Stomach (tissue), 9 donors: ENCODE measurements around the gene ONECUT3. TPM values are rescaled to one million over a fixed set of nuclear protein-coding genes. Genes with fewer than 3 reads are reported as not detected.

Experiments
- DNase-seq, 2 donors: peaks; one replicate each; pipeline versions ENCODE4 v3.0.0 to v3.0.0-alpha.2; 2013 to 2019
- H3K27ac ChIP-seq, 5 donors: fragments of 200-600 bp in 4 of 5; sonication (generic) in 4 of 5; one replicate each; pipeline ENCODE4 v1.5.1; 2013 to 2019; ENCODE audit warnings: mild to moderate bottlenecking in 1 of 5, moderate library complexity in 1 of 5
- H3K27me3 ChIP-seq, 3 donors: fragments of 200-600 bp; sonication (generic); one replicate each; pipeline ENCODE4 v1.5.1; 2017 to 2019; ENCODE audit warnings: mixed run types in 1 of 3
- H3K36me3 ChIP-seq, 4 donors: fragments of 200-600 bp; sonication (generic); 1 replicate in 3 of 4; 2 replicates in 1 of 4; pipeline ENCODE4 v1.5.1; 2016 to 2019
- H3K4me1 ChIP-seq, 4 donors: fragments of 200-600 bp; sonication (generic); one replicate each; pipeline ENCODE4 v1.5.1; 2016 to 2019
- H3K4me3 ChIP-seq, 4 donors: fragments of 200-600 bp; sonication (generic) in 3 of 4; one replicate each; pipeline ENCODE4 v1.5.1; 2016 to 2019; ENCODE audit warnings: mild to moderate bottlenecking in 1 of 4
- H3K9me3 ChIP-seq, 4 donors: fragments of 200-600 bp; sonication (generic); one replicate each; pipeline ENCODE4 v1.5.1; 2016 to 2019
- EP300 ChIP-seq: sonication (generic); formaldehyde crosslinking; IDR thresholded peaks from one replicate; pipeline ENCODE4 v1.6.1; 2017; ENCODE audit warnings: antibody characterized with exemption
- POLR2A ChIP-seq, 4 donors: fragments of 450-650 bp; IDR thresholded peaks; one replicate each; pipeline ENCODE4 v1.6.1; 2016; ENCODE audit warnings: antibody characterized with exemption in 4 of 4, control low read depth in 2 of 4, mild to moderate bottlenecking in 1 of 4, moderate library complexity in 1 of 4
- POLR2AphosphoS5 ChIP-seq, 3 donors: sonication (generic); formaldehyde crosslinking; IDR thresholded peaks; one replicate each; pipeline ENCODE4 v1.6.1; 2016; ENCODE audit warnings: antibody characterized with exemption in 3 of 3
- WGBS, 5 donors: extraction: QIAGEN DNeasy Blood & Tissue Kit in 3 of 5; methylation state at CpG; one replicate each; pipeline versions ENCODE4 v1.1.5 to v1.1.7; 2013 to 2018; 5-methylcytosine and 5-hydroxymethylcytosine counted together
- intact Hi-C: fragments of 100-400 bp; cut with DNase I; formaldehyde crosslinking; loops from one replicate; pipeline ENCODE4 v1.15.1; 2023; ENCODE audit warnings: low total_unique reads
- polyA plus RNA-seq, 3 donors: library from polyadenylated mRNA; stranded (reverse); fragments of 200-250 nt; gene quantifications; one replicate each; pipeline ENCODE4 v1.2.3, GENCODE V29; 2013
- total RNA-seq, 5 donors: library from RNA; depleted of rRNA; stranded (reverse); fragments of >200 nt; gene quantifications; one replicate each; pipeline versions ENCODE4 v1.1.0 to v1.2.3, GENCODE V29; 2014 to 2016
- TF ChIP-seq, protein P1 (sequence below), 7 experiments: fragments of 450-650 bp in 4 of 7; fragments of 200-600 bp in 3 of 7; sonication (generic) in 3 of 7; IDR thresholded peaks; one replicate each; pipeline ENCODE4 v1.5.1; 2016 to 2019; ENCODE audit warnings: antibody characterized with exemption in 7 of 7, control low read depth in 2 of 7, mild to moderate bottlenecking in 1 of 7
- donor health status: healthy with polysubstance abuse.
- donor health status: Bipolar disorder and iron deficiency.
- donor health status: healthy.

Gene ONECUT3
- total and polyA plus RNA-seq, 8 donors = 0.13 to 0.37 (median 0.29) TPM; not detected in 5

DNA sequence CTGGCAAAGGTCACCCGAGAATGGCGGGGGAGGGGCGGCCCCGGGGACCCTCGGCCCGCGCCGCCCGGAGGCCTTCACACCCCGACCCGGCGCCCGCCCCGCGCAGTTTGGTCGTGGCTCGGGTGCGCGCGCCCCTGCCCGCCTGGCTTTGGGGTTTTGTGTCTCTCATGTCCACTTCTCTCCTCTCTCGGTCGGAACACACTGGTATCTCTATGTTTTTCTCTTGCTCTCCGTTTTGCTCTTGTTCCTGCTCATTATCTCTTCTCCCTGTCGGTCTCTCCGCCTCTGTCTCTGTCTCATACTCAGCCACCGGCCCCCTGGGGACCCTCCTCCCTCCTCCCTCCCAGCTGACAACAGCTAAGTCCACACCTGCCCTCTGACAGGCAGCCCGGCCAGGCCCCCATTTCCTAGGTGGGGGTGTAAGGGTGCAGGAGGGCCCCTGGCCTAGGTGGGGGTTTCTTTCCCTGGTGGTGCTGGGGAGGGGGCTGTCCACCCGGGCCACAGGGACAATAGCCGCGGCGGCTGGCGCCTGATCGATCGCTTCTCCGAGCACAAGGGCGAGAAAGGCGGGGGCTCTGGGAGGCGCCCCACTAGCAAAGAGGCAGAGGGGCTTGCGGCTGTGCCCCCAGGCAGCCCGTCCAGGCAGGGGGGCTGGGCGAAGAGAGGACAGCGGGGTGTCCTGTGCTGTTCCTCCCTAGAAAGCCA is 2.3 kb downstream of the ONECUT3 start:
- Histone ChIP-seq H3K4me3 (peak overlapping the region in 2 of 4 donors; percentile 14 to 44), H3K27me3 (peaks cover 70 to 97% (median 89%) of the 10 kb centered on the region in 3 donors), H3K4me1 (peaks cover 5 to 46% (median 37%) of the 10 kb centered on the region in 4 donors), H3K27ac (no peak overlapping the region), H3K36me3 (no peaks in the 10 kb centered on the region), H3K9me3 (no peaks in the 10 kb centered on the region)
- intact Hi-C loops = no loop called here
- WGBS, 5 donors = 2 to 7% (median 4%) methylated on average over 22 to 43 of the region's 43 CpGs
- DNase-seq = no peak
- no peak for TF ChIP-seq EP300
- no peak for TF ChIP-seq POLR2A (IDR thresholded peaks at IDR 0.05)

GRCh38 chr19:1756264-1756663 is 3.0 kb downstream of the ONECUT3 start:
- Histone ChIP-seq H3K36me3 (no peaks in the 10 kb centered on the region), H3K4me1 (peaks cover 5 to 46% (median 37%) of the 10 kb centered on the region in 4 donors), H3K27me3 (peaks cover 64 to 97% (median 89%) of the 10 kb centered on the region in 3 donors), H3K4me3 (peak overlapping the region in 1 of 4 donors; percentile 44), H3K27ac (no peak overlapping the region), H3K9me3 (no peaks in the 10 kb centered on the region)
- intact Hi-C loops = no loop called here
- DNase-seq = no peak
- WGBS, 5 donors = 6 to 12% (median 9%) methylated on average over 14 to 20 of the region's 20 CpGs
- TF ChIP-seq, protein P1, sequence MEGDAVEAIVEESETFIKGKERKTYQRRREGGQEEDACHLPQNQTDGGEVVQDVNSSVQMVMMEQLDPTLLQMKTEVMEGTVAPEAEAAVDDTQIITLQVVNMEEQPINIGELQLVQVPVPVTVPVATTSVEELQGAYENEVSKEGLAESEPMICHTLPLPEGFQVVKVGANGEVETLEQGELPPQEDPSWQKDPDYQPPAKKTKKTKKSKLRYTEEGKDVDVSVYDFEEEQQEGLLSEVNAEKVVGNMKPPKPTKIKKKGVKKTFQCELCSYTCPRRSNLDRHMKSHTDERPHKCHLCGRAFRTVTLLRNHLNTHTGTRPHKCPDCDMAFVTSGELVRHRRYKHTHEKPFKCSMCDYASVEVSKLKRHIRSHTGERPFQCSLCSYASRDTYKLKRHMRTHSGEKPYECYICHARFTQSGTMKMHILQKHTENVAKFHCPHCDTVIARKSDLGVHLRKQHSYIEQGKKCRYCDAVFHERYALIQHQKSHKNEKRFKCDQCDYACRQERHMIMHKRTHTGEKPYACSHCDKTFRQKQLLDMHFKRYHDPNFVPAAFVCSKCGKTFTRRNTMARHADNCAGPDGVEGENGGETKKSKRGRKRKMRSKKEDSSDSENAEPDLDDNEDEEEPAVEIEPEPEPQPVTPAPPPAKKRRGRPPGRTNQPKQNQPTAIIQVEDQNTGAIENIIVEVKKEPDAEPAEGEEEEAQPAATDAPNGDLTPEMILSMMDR (IDR thresholded peaks at IDR 0.05) = no peak
- TF ChIP-seq POLR2A (IDR thresholded peaks at IDR 0.05) (no peak), POLR2AphosphoS5 (IDR thresholded peaks at IDR 0.05) (no peak), EP300 (no peak)

DNA sequence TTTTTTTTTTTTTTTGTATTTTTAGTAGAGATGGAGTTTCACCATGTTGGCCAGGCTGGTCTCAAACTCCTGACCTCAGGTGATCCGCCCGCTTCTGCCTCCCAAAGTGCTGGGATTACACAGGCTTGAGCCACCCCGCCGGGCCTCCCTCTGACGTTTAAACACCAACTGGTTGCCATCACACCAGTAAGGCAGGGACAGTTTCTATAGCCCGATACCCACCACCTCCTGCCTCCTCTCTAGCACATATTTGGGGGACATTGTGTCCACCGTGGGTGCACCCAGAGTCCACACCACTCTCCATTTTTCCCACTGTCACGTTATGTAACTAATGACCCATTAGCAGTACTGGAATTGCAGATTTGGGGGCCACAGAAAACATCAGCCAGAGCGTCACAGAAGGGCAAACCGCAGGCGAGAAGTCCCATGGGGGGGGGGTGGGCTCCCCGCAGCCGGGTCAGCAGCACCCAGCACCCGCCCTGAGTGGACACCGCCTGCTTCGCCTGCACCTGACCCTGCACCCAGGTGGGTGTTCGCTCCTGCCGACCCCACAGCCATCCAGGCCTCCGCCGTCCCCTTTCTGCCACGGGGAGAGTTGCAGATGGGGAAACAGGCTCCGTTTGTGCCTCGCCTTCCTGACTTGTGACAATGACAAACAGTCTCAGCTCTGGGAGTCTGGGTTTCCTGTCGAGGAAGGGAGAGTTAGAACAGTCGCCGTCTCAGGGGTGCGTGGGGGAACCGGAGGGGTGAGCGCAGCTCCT is 3.6 kb downstream of the ONECUT3 start:
- 8 to 18% (median 12%) methylated on average over 23 to 29 of the region's 29 CpGs for WGBS, 5 donors
- Histone ChIP-seq H3K27me3 (peaks cover 63 to 97% (median 89%) of the 10 kb centered on the region in 3 donors), H3K36me3 (no peaks in the 10 kb centered on the region), H3K4me3 (peak overlapping the region in 1 of 4 donors; percentile 32), H3K4me1 (peaks cover 5 to 46% (median 37%) of the 10 kb centered on the region in 4 donors), H3K27ac (no peak overlapping the region), H3K9me3 (no peaks in the 10 kb centered on the region)
- DNase-seq = no peak
- no peak for TF ChIP-seq POLR2AphosphoS5 (IDR thresholded peaks at IDR 0.05)
- TF ChIP-seq EP300 = no peak
- TF ChIP-seq POLR2A (IDR thresholded peaks at IDR 0.05) = no peak
- TF ChIP-seq, protein P1 (IDR thresholded peaks at IDR 0.05) = no peak
- intact Hi-C loops = no loop called here

GRCh38 chr19:1757468-1758230 is 4.3 kb downstream of the ONECUT3 start:
- 1 to 5% (median 3%) methylated on average over 55 to 86 of the region's 86 CpGs for WGBS, 5 donors
- no peak for TF ChIP-seq POLR2A (IDR thresholded peaks at IDR 0.05)
- no peak for TF ChIP-seq EP300
- TF ChIP-seq, protein P1 (IDR thresholded peaks at IDR 0.05) = no peak
- no peak for TF ChIP-seq POLR2AphosphoS5 (IDR thresholded peaks at IDR 0.05)
- Histone ChIP-seq H3K4me1 (peaks cover 5 to 46% (median 37%) of the 10 kb centered on the region in 4 donors), H3K36me3 (no peaks in the 10 kb centered on the region), H3K9me3 (no peaks in the 10 kb centered on the region), H3K27me3 (peaks cover 61 to 97% (median 89%) of the 10 kb centered on the region in 3 donors), H3K27ac (no peak overlapping the region), H3K4me3 (peak overlapping the region in 2 of 4 donors; percentile 1 to 32)
- DNase-seq = no peak
- intact Hi-C loops = no loop called here
